ENCODE measurements around the gene SNX7.

SNX7 gene

GRCh38 chr1:98698625-98699024, 37.1 kb downstream of the SNX7 start:
- DNase-seq = no peak

DNA sequence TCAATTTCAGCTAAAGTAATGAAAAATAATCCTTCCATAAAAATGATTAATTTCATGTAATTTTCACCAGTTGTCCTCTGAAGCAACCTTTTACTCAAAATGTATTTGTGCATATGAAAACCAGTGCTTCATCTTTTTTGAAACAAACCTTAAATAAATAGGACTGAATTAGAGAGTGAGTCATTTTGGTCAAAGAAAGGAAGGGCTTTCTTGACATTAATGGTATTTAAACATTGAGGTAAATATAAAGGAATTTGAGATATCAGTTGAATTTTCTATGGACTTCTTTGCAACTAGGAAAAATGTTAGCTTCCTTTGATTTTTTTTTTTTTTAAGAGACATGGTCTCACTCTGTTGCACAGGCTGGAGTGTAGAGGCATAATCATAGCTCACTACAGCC, 38.7 kb downstream of the SNX7 start:
- no peak for DNase-seq

- DNase-seq = no peak
Measured at GRCh38 chr1:98702976-98703375, 41.5 kb downstream of the SNX7 start.

DNA sequence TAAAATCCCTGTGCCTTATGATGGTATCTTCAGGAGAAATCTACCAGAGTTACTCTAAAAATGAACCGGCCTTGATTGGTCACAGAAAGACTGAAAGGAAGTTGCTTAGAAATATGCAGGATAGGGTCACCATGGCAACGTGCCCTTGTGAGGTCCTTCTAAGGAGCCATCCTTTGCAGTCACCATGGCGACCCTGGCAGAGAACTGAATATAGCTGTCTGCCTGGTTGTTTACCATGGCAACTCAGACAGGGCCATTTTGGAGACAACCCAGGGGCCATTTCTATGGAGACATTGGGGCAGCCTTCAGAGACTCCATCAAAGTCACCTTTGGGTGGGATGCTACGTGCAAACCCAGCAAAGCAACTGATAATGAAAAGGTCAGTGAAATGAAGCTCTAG, 43.0 kb downstream of the SNX7 start:
- DNase-seq = no peak

DNA sequence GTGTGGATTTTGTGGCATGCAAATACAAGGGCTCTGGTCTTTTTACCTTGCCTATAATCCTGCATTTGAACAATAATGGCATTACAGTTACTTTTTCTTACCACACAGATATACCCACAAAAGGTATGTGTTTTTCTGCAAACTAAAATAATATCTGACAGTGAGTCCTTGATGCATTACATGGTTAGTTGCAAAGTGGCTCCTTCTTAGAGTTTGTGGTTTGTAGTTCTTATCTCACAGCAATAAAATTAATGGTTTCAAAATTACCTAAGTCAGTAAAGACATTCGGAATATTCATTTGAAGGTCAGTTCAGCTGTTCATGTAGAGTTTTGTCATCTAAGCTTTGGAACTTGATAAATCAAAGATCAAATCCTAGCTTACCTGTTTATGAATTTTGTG, 43.5 kb downstream of the SNX7 start:
- no peak for DNase-seq

DNA sequence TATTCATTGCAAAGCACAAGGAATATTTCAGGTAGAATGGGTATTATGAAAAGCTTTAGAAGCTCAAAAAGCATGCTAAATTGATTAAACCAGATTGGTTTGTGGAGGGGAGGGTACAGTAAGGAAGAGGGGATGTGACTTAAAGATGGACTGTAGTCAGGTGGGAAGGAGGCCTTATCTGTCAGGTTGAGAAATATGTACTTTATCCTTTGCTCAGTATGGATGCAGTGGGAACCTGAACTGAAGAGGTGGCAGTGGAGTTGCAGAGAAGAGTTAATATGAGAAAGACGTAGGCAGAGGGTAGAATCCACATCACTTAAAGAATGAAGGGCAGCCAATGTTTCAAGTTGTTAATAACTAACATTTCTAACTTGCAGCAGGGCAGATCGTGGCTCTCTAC, 44.1 kb downstream of the SNX7 start:
- DNase-seq = no peak

GRCh38 chr1:98706173-98706843, 44.8 kb downstream of the SNX7 start:
- DNase-seq = no peak

GRCh38 chr1:98707556-98707955, 46.0 kb downstream of the SNX7 start:
- no peak for DNase-seq

DNA sequence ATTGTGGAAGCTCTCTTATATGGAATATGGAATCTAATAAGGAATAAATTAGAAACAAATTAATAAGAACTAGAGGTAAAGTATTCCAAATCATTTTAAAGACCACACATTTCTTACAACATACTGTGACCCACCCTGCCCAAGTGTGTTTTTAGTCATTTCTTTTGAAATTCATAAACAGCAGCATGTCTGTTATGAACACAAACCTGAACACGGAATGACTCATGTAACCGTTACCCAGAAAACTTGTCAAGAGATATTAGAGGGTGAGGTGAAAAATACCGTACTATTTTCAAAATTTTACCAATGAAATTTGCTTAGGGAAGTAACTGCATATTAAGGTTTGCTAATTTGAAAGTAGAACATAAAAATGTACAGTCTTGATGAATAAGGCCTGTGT, 48.4 kb downstream of the SNX7 start:
- no peak for DNase-seq

- no peak for DNase-seq
Measured at GRCh38 chr1:98723574-98723973, 62.1 kb downstream of the SNX7 start.

DNA sequence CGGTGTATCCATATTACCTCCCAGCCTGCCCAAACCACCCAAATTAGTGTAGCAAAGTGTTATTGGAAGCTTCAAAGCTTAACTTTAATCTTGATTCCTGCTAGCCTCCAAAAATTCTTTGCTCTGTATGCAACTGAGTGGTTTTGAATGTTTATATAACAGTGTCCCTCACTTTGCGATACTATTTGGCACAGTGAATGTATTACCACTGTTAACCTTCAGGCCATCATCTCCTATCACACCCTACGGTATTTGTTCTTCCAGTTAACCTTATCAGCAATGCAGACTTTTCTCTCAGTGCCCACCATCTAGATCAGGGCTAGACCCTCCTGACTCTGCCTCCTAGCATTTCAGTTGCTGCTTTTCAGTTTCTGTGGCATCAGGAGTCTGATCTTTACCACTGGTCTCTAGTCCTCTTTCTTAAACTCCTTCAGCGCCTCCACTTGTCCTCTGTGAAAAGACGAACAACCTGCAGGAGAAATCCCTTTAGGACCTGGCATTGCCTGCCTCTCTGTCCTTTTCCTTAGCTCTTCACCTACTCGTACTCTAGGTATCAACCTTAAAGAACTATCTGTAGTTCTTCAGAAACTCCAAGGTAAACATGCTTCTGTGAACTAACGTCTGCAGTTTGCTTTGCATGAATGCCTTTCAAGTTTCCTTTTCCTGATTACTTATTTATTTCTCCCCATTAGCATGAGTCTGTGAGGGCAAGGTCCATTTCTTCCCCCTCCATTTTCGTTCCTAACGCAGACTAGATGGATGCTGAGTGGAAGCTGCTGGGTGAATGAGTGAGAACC, 71.7 kb downstream of the SNX7 start:
- no peak for DNase-seq

DNA sequence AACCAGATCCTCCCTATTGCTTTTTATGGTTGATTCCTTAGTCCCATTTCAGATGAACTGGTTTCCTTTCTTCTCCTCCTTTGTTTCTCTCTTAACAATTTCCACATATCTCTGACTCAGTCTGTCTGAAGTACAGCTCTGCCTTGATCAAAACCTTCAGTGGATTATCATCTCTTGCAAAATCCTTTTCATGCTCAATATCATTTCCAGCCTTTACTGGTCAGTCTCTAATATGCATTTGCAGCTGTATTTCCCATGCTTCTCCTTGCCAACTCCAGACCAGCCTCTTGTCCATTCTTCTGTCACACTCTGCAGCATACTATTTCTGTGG, 72.2 kb downstream of the SNX7 start:
- no peak for DNase-seq

- no peak for DNase-seq
Measured at GRCh38 chr1:98735756-98736155, 74.2 kb downstream of the SNX7 start.

DNA sequence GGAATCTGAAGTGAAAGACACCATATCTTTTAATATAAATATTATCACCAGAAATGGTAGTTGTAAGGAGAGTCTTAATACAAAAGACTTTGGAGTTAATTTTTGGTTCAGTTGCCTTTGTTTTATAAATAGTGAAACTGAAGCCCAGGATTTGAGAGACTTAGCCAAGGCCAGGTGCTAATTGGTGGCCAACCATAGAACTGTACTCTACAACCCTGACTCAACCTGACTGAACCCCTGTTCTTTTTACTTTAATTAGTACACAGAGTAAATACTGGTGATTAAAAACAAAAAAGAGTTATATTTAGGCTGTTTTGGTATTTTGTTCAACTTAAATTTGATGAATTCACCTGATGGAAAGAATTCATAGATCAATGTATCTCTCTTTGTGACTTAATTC, 76.3 kb downstream of the SNX7 start:
- DNase-seq = no peak

DNA sequence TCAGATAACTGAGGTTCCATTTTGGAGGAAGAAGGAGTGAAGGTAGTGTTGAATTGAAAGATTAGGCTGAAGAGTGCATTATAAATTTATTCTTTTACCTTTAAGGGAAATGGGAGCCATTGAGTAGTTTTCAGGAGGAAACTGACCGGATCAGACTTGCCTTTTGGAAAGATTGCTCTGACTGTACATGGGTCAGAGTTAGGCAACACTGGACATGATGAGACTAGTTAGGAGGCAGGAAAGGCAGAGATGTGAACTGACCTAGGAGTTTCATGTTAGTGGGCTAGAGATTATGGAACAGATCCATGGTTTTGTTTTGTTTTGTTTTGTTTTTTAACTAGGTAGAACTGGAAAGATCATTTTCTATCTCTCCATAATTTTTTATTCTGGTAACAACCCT, 78.2 kb downstream of the SNX7 start:
- no peak for DNase-seq

- DNase-seq = no peak
Measured at GRCh38 chr1:98741164-98741563, 79.6 kb downstream of the SNX7 start.

GRCh38 chr1:98749152-98749756, 87.7 kb downstream of the SNX7 start:
- DNase-seq = no peak

DNA sequence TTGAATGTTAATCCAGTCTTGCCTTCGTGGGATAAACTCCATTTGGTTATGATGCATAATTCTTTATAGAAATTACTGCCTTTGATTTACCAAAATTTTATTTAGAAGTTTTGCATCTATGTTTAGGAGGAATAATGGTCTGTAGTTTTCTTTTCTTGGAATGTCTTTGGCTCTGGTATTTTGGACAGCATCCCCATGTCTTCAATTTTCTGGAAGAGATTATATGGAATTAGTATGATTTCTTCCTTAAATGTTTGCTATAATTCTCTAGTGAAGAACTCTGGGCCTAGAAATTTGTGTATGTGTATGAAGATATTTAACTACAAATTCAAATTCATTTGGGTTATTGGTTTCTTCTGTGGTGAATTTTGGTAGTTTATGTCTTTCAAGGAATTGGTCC, 92.7 kb downstream of the SNX7 start:
- no peak for DNase-seq

DNA sequence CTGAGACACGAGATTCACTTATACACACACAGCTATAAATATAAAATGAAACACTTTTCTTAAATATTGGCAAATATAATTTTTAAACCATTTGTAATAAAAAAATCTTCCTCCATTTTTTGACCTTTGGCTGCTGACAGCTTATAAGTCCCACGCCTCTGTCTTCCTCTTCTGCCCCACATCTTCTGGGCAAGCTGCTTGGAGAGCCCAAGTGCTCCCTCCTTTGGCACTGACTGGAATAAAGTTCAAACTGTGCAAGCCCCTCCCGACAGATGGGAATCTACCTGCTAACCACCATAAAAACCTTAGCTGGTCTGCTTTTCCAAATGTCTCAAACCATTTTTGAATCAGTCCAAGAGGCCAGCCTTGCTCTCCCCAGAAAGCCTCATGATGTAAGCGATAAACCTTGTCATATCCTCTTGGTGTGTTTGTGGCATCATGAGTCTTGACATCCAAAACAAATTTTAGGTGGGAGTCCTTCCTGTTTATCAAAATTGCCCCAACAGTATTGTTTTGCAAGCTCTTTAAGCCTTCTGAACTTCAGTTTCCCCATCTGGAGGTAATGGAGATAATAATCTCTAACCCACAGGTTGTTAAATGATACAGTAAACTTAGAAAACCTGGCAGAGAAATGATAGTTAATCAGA, 99.8 kb downstream of the SNX7 start:
- DNase-seq = no peak

GRCh38 chr1:98763488-98764150, 102.1 kb downstream of the SNX7 start:
- no peak for DNase-seq

DNA sequence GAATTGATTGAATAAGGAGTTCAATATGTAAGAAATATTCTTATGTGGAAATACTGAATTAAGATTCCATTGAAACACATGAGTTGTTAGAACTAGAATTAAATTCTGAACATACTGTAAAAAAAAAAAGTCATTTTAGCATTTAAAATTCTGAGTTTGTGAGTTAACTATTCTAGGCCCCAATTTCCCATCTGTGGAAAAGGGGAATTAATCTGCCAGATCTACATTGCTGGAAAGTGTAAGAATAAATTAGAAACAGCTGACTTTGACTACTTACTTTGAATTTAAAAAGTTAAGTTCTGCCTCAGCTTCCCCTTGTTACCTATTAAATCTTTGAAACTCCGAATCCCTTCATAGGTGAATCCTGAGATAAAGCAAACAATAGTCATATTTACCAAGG, 103.0 kb downstream of the SNX7 start:
- DNase-seq = no peak

DNA sequence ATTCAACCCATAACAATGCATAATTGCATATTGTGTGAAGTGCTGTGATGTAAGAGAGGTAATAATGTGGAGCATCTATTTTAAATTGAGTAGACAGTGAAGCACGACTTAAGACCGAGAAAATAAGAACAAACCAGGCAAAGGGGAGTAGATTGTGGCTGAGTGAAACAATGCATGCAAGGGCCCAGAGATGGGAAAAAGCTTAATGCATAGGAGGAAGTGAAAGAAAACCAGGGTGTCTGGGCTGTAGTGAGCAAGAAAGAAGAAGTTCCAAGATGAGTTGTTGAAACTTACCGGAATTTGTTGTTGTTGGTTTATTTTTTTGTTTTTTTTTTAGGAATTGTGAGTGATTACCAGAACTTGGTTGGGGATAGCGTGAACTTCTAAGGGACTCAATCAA, 104.7 kb downstream of the SNX7 start:
- DNase-seq = no peak

DNA sequence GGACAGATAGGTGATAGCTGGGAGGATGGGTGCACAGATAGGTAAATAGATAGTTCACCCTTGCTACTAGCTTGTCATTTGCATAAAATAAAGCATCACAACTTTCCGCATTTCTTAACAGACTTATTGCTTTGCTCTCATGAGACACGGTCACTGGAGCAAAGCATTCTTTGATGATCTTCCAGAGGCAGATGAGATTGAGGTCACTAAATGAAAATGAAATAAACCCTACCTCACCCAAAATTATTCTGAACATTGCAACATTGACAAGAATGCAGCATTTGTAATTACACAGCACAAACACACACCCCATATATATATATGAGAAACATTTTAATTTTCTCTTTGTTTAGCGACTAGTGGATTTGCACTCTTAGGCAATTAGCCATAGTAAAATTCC, 107.6 kb downstream of the SNX7 start:
- DNase-seq = no peak
